H9 (cell line): Measurements from ENCODE around the gene FAM161A. TPM values are rescaled to one million over a fixed set of nuclear protein-coding genes. Genes with fewer than 3 reads are reported as not detected.

Experiments used
- DNase-seq: peaks from one replicate; pipeline ENCODE4 v3.0.0-alpha.2; 2017
- H2AFZ ChIP-seq: one replicate; pipeline ENCODE4 v1.6.1; 2013; ENCODE audit warnings: mild to moderate bottlenecking, low read length, control low read depth, moderate library complexity
- H2AK5ac ChIP-seq: 2 replicates; pipeline ENCODE4 v1.6.1; 2013; ENCODE audit warnings: low read length, control low read depth, mixed read lengths; ENCODE audit not compliant: insufficient read length
- H2BK120ac ChIP-seq: one replicate; pipeline ENCODE4 v1.6.1; 2013; ENCODE audit warnings: low read depth, mild to moderate bottlenecking, low read length, control low read depth, inconsistent platforms; ENCODE audit not compliant: poor library complexity, severe bottlenecking
- H2BK12ac ChIP-seq: 2 replicates; pipeline ENCODE4 v1.6.1; 2013; ENCODE audit warnings: low read length, control low read depth, mixed read lengths, low read depth; ENCODE audit not compliant: insufficient read length
- H2BK15ac ChIP-seq: 2 replicates; pipeline ENCODE4 v1.6.1; 2013; ENCODE audit warnings: low read depth, low read length, control low read depth
- H2BK20ac ChIP-seq: one replicate; pipeline ENCODE4 v1.6.1; 2013; ENCODE audit warnings: low read depth, mild to moderate bottlenecking, low read length, control low read depth, inconsistent platforms; ENCODE audit not compliant: poor library complexity, severe bottlenecking
- H2BK5ac ChIP-seq: 2 replicates; pipeline ENCODE4 v1.6.1; 2013; ENCODE audit warnings: low read length, control low read depth, mixed read lengths; ENCODE audit not compliant: insufficient read length
- H3K14ac ChIP-seq: 2 replicates; pipeline ENCODE4 v1.6.1; 2013; ENCODE audit warnings: low read length, control low read depth; ENCODE audit not compliant: insufficient read depth
- H3K18ac ChIP-seq: 2 replicates; pipeline ENCODE4 v1.6.1; 2013; ENCODE audit warnings: low read depth, mild to moderate bottlenecking, mixed read lengths, low read length, control low read depth; ENCODE audit not compliant: insufficient read length
- H3K23ac ChIP-seq: 2 replicates; pipeline ENCODE4 v1.6.1; 2013; ENCODE audit warnings: low read length, control low read depth, mixed read lengths, low read depth; ENCODE audit not compliant: insufficient read length
- H3K23me2 ChIP-seq: 2 replicates; pipeline ENCODE4 v1.6.1; 2013; ENCODE audit warnings: low read depth, mild to moderate bottlenecking, mixed read lengths, low read length, control low read depth; ENCODE audit not compliant: insufficient read length, poor library complexity, severe bottlenecking
- H3K27ac ChIP-seq: 2 replicates; pipeline ENCODE4 v1.5.1; 2013; ENCODE audit warnings: low read length, control low read depth, mixed read lengths, low read depth; ENCODE audit not compliant: insufficient read length
- H3K27me3 ChIP-seq: 2 replicates; pipeline ENCODE4 v1.6.1; 2013; ENCODE audit warnings: low read length, control low read depth, inconsistent platforms; ENCODE audit not compliant: insufficient read depth
- H3K4ac ChIP-seq: 2 replicates; pipeline ENCODE4 v1.6.1; 2013; ENCODE audit warnings: low read depth, mild to moderate bottlenecking, control low read depth, inconsistent platforms, low read length, moderate library complexity
- H3K4me1 ChIP-seq: 2 replicates; pipeline ENCODE4 v1.6.1; 2013; ENCODE audit warnings: low read length, control low read depth, inconsistent platforms; ENCODE audit not compliant: insufficient read depth
- H3K4me2 ChIP-seq: 2 replicates; pipeline ENCODE4 v1.6.1; 2013; ENCODE audit warnings: low read length, control low read depth, mixed read lengths; ENCODE audit not compliant: insufficient read length, insufficient read depth
- H3K56ac ChIP-seq: 2 replicates; pipeline ENCODE4 v1.6.1; 2013; ENCODE audit warnings: low read depth, mild to moderate bottlenecking, mixed read lengths, low read length, control low read depth; ENCODE audit not compliant: insufficient read length
- H3K79me1 ChIP-seq: 2 replicates; pipeline ENCODE4 v1.6.1; 2013; ENCODE audit warnings: low read depth, mild to moderate bottlenecking, moderate library complexity, low read length, control low read depth, inconsistent platforms; ENCODE audit not compliant: insufficient read depth, poor library complexity, severe bottlenecking
- H3K79me2 ChIP-seq: 2 replicates; pipeline ENCODE4 v1.6.1; 2013; ENCODE audit warnings: low read length, control low read depth, inconsistent platforms; ENCODE audit not compliant: insufficient read depth
- H3K9ac ChIP-seq: 2 replicates; pipeline ENCODE4 v1.6.1; 2013; ENCODE audit warnings: low read length, control low read depth, mixed read lengths; ENCODE audit not compliant: insufficient read length; ENCODE audit errors: extremely low read depth
- H3K9me3 ChIP-seq: one replicate; pipeline ENCODE4 v1.6.1; 2013; ENCODE audit warnings: low read depth, low read length, inconsistent platforms; ENCODE audit not compliant: control insufficient read depth
- H3T11ph ChIP-seq: one replicate; pipeline ENCODE4 v1.6.1; 2013; ENCODE audit warnings: mild to moderate bottlenecking, low read length, control low read depth, inconsistent platforms
- H4K20me1 ChIP-seq: one replicate; pipeline ENCODE4 v1.6.1; 2013; ENCODE audit not compliant: control insufficient read depth, insufficient read length, insufficient read depth
- H4K5ac ChIP-seq: 2 replicates; pipeline ENCODE4 v1.6.1; 2013; ENCODE audit warnings: low read depth, mild to moderate bottlenecking, mixed read lengths, low read length, control low read depth; ENCODE audit not compliant: insufficient read length
- H4K8ac ChIP-seq: replicated peaks from 2 replicates; pipeline ENCODE4 v1.6.1; 2013; ENCODE audit warnings: low read length, control low read depth, mixed read lengths, low read depth; ENCODE audit not compliant: insufficient read length
- H4K91ac ChIP-seq: 2 replicates; pipeline ENCODE4 v1.6.1; 2013; ENCODE audit warnings: low read depth, mild to moderate bottlenecking, moderate library complexity, mixed read lengths, low read length, control low read depth; ENCODE audit not compliant: insufficient read length
- H3K27ac Mint-ChIP-seq, 3 experiments: 2 replicates in 2 of 3; 3 replicates in 1 of 3; pipeline ENCODE4 v1.8.0; 2020 to 2021; ENCODE audit warnings: mixed read lengths in 3 of 3, mild to moderate bottlenecking in 1 of 3, moderate library complexity in 1 of 3
- H3K27me3 Mint-ChIP-seq: 2 replicates; pipeline ENCODE4 v1.8.0; 2021; ENCODE audit warnings: low read depth, mild to moderate bottlenecking, moderate library complexity, mixed read lengths
- H3K36me3 Mint-ChIP-seq, 3 experiments: 2 replicates in 2 of 3; 3 replicates in 1 of 3; pipeline ENCODE4 v1.8.0; 2020 to 2021; ENCODE audit warnings: low read depth in 3 of 3, mixed read lengths in 3 of 3; ENCODE audit not compliant: insufficient read depth in 1 of 3
- H3K4me1 Mint-ChIP-seq, 2 experiments: 2 replicates each; pipeline ENCODE4 v1.8.0; 2020; ENCODE audit warnings: mixed read lengths in 2 of 2
- H3K4me3 Mint-ChIP-seq, 2 experiments: 2 replicates in 1 of 2; 3 replicates in 1 of 2; pipeline ENCODE4 v1.8.0; 2020 to 2021; ENCODE audit warnings: mild to moderate bottlenecking in 2 of 2, mixed read lengths in 2 of 2, moderate library complexity in 1 of 2
- H3K9me3 Mint-ChIP-seq, 2 experiments: 2 replicates in 1 of 2; 3 replicates in 1 of 2; pipeline ENCODE4 v1.8.0; 2020; ENCODE audit warnings: mild to moderate bottlenecking in 2 of 2, mixed read lengths in 2 of 2, moderate library complexity in 1 of 2
- CTCF ChIP-seq: fragments of 200-600 bp; sonication (generic); conservative IDR thresholded peaks from 3 replicates; pipeline ENCODE4 v1.8.0; 2021; ENCODE audit warnings: antibody characterized with exemption, mild to moderate bottlenecking
- WGBS: extraction: QIAGEN DNeasy Blood & Tissue Kit; methylation state at CpG from one replicate; pipeline ENCODE4 v1.1.7; 2013; ENCODE audit warnings: missing lambda C conversion rate, low lambda C conversion rate, mixed read lengths; ENCODE audit not compliant: insufficient read length; ENCODE audit errors: extremely low coverage; 5-methylcytosine and 5-hydroxymethylcytosine counted together
- total RNA-seq: library from RNA; stranded (reverse); gene quantifications from 2 replicates; pipeline ENCODE4 v1.2.1, GENCODE V29; 2021

The FAM161A gene
- total RNA-seq, 1 experiment from 2014 or later = 15.8 TPM

GRCh38 chr2:61792355-61792890 lies 61.4 kb downstream of the FAM161A start:
- Histone ChIP-seq H4K5ac (no peak overlapping the region), H3K23ac (no peak overlapping the region), H3K4me2 (no peak overlapping the region), H2AFZ (no peak overlapping the region), H3K4me1 (no peaks in the 10 kb centered on the region), H2BK15ac (no peak overlapping the region), H3K79me2 (no peaks in the 10 kb centered on the region), H4K8ac (no peak overlapping the region), H2AK5ac (no peak overlapping the region), H3K23me2 (no peaks in the 10 kb centered on the region), H3K9me3 (no peaks in the 10 kb centered on the region), H3K27ac (no peak overlapping the region), H3K79me1 (no peaks in the 10 kb centered on the region), H2BK120ac (no peak overlapping the region), H3K27me3 (no peaks in the 10 kb centered on the region), H3T11ph (no peak overlapping the region), H3K18ac (no peak overlapping the region), H2BK12ac (no peak overlapping the region), H2BK5ac (no peak overlapping the region), H3K4ac (no peak overlapping the region), H3K14ac (no peak overlapping the region), H4K91ac (no peak overlapping the region), H4K20me1 (no peaks in the 10 kb centered on the region), H3K56ac (no peak overlapping the region), H3K9ac (no peak overlapping the region), H2BK20ac (no peak overlapping the region)
- no peak overlapping the region for H3K4me3 Mint-ChIP-seq
- H3K4me1 Mint-ChIP-seq = peaks cover 2 to 7% of the 10 kb centered on the region in 2 experiments; a peak in 3 of 4 replicates
- no peak overlapping the region for H3K27ac Mint-ChIP-seq
- peaks cover 22% of the 10 kb centered on the region for H3K27me3 Mint-ChIP-seq
- no peaks in the 10 kb centered on the region for H3K9me3 Mint-ChIP-seq
- DNase-seq = no peak
- no peaks in the 10 kb centered on the region for H3K36me3 Mint-ChIP-seq
- no CpG with 5 or more reads among the region's 4 CpGs for WGBS
- TF ChIP-seq CTCF = no peak
